Measurements from ENCODE around the gene ZNF35. TPM values are rescaled to one million over a fixed set of nuclear protein-coding genes. Genes with fewer than 3 reads are reported as not detected.
A peak's percentile ranks its signal among the peaks of the same experiment; 100 is the strongest.

ZNF35 gene
- total RNA-seq, 1 experiment from 2014 or later = 7.9 TPM

DNA sequence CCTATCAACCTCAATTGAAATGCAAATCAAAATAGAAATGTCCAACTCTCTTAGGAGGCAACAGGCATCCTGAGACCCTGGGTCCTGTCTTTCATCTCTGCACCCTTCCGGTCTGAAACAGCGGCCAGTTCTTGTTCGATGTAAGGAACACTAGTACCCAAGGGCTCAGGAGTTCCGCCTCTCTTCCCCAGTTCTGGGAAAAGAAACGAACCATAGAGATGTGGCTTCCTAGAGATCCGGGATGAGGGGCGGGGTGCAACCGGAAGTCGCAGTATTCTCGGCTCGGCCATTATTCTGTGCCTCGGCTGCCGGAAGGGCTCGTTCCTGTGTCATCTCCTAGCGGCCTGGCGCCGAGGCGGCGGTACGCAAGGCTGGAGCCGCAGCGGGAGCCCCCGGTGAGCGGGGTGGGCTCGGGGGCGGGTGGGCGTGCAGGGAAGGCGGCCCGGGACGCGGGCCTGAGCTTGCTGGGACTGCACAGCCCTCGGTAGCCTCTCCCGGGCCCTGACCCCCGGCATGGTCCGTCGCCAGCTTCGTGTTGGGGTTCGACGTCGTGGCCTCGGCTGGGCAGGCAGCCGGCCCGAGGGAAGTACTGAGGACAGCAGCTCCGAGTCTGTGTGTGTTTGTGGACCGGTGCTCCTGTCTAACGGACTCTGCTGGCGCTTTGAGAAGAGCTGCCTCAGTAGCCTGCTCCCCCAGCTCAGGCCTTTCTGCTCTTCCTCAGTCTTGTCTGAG is 23.6 kb upstream of the ZNF35 start, which contains the start of gene ZNF197 (continued):
- peak; percentile 90 for TF ChIP-seq SIN3A (IDR thresholded peaks at IDR 0.05; ENCODE audit: low read depth)
- TF ChIP-seq ZFX (IDR thresholded peaks at IDR 0.05) = peak; percentile 85
- TF ChIP-seq JUND (IDR thresholded peaks at IDR 0.05) = no peak; the same call in 1 of the 2 replicates

DNA sequence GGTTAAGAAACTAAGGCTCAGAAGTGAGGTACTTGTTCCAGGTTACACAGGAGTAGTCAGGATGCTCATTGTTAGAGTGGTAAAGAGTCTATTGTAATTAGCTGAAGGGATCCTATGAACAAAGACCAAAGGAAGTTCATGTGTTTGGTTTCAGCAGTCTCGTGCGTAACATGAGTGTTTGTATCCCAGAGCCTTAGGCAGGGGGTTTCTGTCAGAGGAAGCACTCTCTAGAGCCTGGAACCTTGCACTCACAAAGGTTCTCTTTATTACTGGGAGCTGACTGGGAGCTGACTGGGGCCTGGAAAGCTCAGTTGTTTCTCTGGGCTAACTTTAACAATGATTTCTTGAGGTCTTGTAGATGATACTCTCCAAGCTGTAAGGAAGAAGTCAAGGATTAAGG is 19.8 kb upstream of the ZNF35 start:
- Histone ChIP-seq H3K9ac (ENCODE audit: low read length) (no peak overlapping the region), H2AFZ (ENCODE audit: low read depth, low read length, poor library complexity, severe bottlenecking) (no peak overlapping the region), H3K27me3 (ENCODE audit: insufficient read depth, low read length) (no peaks in the 10 kb centered on the region), H3K9me2 (ENCODE audit: insufficient read depth) (no peaks in the 10 kb centered on the region), H3K9me3 (ENCODE audit: control insufficient read depth in 1 of 2, insufficient read depth in 1 of 2, low read depth in 1 of 2, low read length in 2 of 2) (no peaks in the 10 kb centered on the region), H4K20me1 (ENCODE audit: insufficient read depth) (no peaks in the 10 kb centered on the region), H3K27ac (ENCODE audit: low read depth, low read length) (no peak overlapping the region), H3K79me2 (ENCODE audit: insufficient read depth, low read length) (peaks cover 47% of the 10 kb centered on the region), H3K4me3 (replicated peaks in 1 of 2; ENCODE audit: low read depth in 1 of 2, low read length in 2 of 2) (no peak overlapping the region), H3K4me2 (ENCODE audit: low read length) (no peak overlapping the region), H3K4me1 (ENCODE audit: control insufficient read depth in 1 of 2, insufficient read depth in 2 of 2, low read length in 2 of 2) (peaks cover 2 to 15% of the 10 kb centered on the region in 2 experiments; a peak in 3 of 4 replicates), H3K36me3 (ENCODE audit: control insufficient read depth in 1 of 2, insufficient read depth in 2 of 2, low read length in 2 of 2) (peaks cover 23% of the 10 kb centered on the region in 2 experiments)
- POLR2A ChIA-PET = no interaction called here
- RAD21 ChIA-PET (ENCODE audit: low non-redundant PET in 1 of 2, low total read pairs in 2 of 2, uncharacterized antibody in 2 of 2, unreplicated experiment in 2 of 2) = no interaction called here
- TF ChIP-seq ZFX (IDR thresholded peaks at IDR 0.05) (no peak), TCF7L2 (IDR thresholded peaks at IDR 0.05; ENCODE audit: borderline replicate concordance, extremely low read depth, insufficient read depth, insufficient read length) (no peak), EZH2phosphoT487 (IDR thresholded peaks at IDR 0.05; ENCODE audit: borderline replicate concordance) (no peak), EZH2 (IDR thresholded peaks at IDR 0.05) (no peak)
- TF ChIP-seq, protein P1, sequence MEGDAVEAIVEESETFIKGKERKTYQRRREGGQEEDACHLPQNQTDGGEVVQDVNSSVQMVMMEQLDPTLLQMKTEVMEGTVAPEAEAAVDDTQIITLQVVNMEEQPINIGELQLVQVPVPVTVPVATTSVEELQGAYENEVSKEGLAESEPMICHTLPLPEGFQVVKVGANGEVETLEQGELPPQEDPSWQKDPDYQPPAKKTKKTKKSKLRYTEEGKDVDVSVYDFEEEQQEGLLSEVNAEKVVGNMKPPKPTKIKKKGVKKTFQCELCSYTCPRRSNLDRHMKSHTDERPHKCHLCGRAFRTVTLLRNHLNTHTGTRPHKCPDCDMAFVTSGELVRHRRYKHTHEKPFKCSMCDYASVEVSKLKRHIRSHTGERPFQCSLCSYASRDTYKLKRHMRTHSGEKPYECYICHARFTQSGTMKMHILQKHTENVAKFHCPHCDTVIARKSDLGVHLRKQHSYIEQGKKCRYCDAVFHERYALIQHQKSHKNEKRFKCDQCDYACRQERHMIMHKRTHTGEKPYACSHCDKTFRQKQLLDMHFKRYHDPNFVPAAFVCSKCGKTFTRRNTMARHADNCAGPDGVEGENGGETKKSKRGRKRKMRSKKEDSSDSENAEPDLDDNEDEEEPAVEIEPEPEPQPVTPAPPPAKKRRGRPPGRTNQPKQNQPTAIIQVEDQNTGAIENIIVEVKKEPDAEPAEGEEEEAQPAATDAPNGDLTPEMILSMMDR (IDR thresholded peaks at IDR 0.05 in 2 of 3, conservative IDR thresholded peaks at IDR 0.05 in 1 of 3; ENCODE audit: borderline replicate concordance in 1 of 3, insufficient read depth in 1 of 3, low read depth in 2 of 3, low read length in 2 of 3) = no peak
- TF ChIP-seq, protein P2, sequence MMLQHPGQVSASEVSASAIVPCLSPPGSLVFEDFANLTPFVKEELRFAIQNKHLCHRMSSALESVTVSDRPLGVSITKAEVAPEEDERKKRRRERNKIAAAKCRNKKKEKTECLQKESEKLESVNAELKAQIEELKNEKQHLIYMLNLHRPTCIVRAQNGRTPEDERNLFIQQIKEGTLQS (IDR thresholded peaks at IDR 0.05) = no peak
- TF ChIP-seq, protein P3, sequence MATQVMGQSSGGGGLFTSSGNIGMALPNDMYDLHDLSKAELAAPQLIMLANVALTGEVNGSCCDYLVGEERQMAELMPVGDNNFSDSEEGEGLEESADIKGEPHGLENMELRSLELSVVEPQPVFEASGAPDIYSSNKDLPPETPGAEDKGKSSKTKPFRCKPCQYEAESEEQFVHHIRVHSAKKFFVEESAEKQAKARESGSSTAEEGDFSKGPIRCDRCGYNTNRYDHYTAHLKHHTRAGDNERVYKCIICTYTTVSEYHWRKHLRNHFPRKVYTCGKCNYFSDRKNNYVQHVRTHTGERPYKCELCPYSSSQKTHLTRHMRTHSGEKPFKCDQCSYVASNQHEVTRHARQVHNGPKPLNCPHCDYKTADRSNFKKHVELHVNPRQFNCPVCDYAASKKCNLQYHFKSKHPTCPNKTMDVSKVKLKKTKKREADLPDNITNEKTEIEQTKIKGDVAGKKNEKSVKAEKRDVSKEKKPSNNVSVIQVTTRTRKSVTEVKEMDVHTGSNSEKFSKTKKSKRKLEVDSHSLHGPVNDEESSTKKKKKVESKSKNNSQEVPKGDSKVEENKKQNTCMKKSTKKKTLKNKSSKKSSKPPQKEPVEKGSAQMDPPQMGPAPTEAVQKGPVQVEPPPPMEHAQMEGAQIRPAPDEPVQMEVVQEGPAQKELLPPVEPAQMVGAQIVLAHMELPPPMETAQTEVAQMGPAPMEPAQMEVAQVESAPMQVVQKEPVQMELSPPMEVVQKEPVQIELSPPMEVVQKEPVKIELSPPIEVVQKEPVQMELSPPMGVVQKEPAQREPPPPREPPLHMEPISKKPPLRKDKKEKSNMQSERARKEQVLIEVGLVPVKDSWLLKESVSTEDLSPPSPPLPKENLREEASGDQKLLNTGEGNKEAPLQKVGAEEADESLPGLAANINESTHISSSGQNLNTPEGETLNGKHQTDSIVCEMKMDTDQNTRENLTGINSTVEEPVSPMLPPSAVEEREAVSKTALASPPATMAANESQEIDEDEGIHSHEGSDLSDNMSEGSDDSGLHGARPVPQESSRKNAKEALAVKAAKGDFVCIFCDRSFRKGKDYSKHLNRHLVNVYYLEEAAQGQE (IDR thresholded peaks at IDR 0.05; ENCODE audit: low read depth) = no peak
- CTCF ChIA-PET = no interaction called here
- no TSS peak for BruUV-seq (replicated peaks)
- intact Hi-C loops (cut with micrococcal nuclease) = loop anchor here (10.0 kb wide), 2 partner anchors 154 to 304 kb away; partner anchors contain the start of gene ZNF445
- ATAC-seq (no peak), DNase-seq (ENCODE audit: low read depth, low spot score) (no peak)
